HG02970 (cell line): Measurements from ENCODE around the gene AK3.

Experiments
- ATAC-seq: cut with Tn5 transposase; IDR thresholded peaks from one replicate; pipeline ENCODE4 v1.9.1; 2021; ENCODE audit warnings: mild to moderate bottlenecking, moderate library complexity, moderate number of reproducible peaks; ENCODE audit not compliant: unreplicated experiment, low FRiP score

Gene AK3

DNA sequence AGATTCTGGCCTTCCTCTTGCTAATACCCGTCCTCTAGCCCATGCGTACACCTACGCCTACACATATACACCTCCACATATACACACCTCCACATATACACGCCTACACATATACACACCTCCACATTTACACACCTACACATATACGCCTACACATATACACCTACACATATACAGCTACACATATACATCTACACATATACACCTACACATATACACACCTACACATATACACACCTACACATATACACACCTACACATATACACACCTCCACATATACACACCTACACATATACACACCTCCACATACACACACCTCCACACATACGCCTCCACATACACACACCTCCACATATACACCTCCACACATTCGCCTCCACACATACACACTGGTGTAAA lies 27.2 kb downstream of the AK3 start:
- ATAC-seq, result no peak

DNA sequence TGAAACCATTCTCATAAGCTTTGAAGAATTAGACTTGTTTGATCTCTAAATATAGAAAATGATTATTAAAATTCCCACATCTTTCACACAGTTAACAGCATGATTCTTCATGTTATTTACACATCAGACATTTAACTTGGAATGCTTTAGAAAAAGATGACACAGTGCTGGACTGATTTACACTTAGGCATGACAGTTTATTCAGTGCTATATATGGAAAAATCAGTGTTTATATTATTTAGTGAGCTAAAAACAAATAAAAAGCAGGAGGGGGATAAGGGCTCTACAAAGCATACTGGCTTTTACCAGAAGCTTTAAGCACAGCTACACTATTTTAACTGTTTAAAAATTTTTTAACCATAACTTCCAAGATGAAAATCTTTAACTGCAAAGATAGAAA lies 31.6 kb downstream of the AK3 start:
- ATAC-seq, result no peak

DNA sequence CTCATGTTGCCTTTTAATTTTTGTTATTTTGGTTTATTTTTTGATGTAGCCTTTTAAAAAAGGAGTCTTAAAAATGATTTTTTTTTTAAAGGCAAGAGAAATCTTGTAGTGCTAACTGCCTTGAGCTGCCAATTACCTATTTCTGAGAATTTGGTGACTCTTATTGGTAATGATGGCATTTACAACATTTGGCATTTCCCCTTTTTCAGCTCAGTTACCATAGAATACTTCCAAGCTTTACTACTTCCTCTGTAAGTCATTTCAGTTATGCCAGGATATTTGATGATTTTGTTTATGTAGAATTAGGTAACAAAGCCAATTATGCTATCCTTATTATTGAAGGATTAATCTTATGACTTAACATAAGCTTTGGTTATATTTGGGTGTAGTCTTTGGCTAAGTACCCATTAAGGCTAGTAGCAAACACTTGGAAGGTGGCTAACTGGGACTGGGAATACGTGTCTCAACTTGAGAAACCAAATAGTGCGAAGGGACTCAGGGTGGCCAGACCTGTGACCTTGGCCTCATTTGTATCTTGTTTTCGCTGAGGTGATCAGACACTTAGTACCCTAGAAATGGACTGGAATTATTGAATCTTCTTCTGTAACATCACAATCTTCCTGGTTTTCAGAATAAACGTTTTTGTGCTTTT lies 33.9 kb downstream of the AK3 start:
- no peak for ATAC-seq

DNA sequence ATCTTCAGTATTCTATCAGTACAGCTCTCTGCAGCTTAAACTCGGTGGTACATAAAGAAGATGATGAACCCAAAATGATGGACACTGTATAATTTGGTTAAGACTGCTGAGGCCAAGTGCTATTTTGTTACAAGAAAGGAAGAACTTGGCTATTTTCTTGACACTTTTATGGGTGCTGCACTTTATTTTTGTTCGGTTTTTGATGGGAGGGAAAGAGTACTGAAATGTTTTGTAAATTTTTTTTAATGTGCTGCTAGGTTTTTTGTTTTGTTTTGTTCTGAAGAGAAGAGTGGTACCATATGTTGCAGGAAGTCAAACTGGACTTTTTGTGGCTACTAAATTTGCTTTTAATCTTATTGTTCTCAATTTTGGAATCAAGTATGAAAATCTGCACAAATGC lies 35.0 kb downstream of the AK3 start:
- ATAC-seq, result no peak

DNA sequence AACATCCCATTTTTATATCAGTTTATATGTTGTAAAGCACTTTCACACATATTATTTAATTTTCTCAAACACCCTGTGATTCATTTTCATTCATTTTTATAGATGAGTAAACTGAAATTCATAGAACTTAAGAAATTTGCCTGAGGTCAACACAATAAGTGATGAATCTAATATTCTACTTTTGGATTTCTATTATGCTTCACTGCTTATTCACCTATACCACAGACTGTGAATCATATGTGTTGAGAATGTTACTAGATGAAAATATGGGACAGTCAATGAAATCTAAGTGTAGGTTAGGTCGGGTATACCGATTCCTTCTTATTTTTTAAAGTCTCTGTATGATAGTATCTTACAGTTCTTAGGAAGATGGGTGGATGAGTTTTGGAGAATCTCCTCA lies 36.9 kb downstream of the AK3 start:
- no peak for ATAC-seq

DNA sequence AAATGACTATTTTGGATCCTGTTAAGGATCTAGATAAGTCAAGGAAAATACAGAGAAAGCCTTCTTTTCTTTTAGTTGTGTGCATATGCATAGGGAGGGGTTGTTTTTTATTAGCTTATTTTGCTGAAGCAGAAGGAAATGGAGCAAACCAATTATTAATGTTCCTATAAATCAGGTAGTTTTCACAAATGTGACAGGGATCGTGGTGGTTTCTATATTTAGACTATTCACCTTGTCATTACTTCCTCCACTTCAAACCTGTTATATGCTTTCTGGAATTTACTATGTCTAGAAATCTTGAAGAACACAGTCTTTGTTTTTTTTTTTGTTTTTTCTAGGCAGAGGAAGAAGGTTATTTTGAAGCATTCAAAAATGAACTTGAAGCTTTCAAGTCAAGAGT lies 39.5 kb downstream of the AK3 start:
- ATAC-seq, result no peak

DNA sequence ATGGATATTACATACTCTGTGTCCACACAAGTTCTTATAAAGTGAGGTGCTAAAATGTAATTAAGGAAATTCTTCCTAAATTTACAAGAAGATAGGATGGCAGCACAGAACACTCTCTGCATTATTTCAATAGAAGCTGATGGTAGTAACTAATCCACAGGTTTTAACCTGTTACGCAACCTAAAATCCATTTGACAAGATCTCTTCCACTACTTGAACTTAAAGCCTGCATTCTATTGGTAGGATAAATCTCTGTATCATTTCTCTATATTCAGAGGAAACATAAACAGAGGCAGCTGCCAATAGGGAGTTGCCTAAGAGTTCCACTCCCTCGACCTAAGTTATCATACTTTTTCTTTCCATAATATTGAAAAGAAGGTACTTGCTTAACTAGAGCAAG lies 40.1 kb downstream of the AK3 start:
- no peak for ATAC-seq

DNA sequence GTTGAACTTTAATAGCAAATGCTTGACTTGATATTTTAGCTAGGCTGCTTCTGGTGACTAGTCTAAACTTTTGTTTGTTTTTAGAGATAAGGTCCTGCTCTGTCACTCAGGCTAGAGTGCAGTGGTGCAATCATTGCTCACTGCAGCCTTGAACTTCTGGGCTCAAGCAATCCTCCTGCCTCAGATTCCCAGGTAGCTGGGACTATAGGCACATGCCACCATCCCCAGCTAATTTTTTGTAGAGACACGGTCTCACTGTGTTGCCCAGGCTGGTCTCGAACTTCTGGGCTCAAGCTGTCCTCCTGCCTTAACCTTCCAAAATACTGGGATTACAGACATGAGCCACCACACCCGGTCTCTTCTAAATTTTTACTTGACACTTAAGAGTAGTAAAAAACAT lies 40.9 kb downstream of the AK3 start:
- ATAC-seq, result no peak

DNA sequence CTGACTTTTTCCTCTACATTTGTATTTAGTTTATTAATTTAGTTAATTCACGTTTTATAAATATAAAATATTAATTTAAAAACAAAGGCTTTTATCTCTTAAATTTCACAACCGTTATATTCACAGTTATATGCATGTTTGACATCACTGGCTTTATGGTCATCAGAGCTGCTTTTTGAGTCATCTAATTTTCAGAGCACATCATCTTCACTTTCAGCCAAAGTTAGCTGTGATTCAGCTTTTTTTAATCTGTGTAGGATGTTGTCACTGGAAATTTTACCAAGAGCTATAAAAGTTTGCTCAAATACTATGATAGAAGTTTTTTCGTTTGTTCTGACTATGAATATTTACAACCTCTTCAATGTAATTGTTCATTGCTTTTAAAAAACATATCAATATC lies 49.2 kb downstream of the AK3 start:
- no peak for ATAC-seq

DNA sequence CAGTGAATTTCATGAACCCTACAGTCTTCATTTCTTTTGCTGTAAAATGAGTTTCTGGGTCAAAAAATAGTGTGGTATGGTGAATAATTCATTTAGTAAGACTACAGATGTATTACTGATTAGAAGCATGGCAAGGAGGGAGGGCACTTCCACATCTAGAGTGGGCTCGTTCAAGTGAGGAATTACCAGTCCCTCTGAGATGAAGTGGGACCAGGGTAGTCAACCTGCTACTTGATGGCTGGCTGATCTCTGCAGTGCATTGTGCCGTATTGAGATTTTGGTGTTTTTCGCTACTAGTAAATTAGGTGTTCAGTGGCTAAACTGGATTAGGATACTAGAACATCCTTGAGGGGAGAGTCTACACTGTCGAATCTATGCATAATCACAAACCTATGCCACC lies 50.9 kb downstream of the AK3 start:
- no peak for ATAC-seq

DNA sequence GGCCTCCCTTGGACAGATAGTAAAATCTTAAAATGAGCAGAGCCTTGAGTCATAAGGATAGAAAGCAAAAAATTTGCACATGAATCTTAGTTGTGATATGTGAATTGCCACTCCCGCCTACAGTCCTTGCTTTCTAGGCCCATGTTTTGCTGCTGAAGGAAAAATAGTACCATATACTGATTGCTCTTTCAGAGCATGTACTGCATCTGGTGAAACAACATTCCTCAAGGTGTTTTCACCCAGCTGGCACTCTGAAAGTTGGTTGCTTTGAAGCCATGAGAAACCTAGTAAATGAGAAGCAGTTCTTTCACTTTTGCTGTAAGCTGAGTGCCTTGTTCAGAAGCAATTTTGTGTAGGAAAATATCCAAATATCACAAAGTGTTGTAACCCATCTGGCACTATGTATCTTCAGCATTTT lies 51.3 kb downstream of the AK3 start:
- ATAC-seq, result no peak

DNA sequence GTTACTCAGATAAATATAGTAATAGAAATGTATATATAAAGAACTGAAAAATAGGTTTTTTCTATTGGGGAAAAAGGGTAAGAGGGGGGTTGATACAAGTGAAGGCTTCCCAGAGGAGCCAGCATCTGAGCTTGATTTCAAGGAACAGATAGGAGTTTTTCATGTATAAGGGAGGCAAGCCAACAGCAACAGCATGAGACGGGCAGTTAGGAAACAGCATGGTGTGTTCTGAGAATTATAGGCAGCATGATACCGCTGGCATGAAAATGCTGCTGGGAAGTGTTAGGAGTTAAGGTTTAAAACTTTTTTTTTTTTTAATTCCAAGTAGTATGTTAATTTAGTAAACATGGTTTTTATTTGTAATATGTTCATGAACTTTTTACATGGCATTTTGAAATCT lies 52.0 kb downstream of the AK3 start:
- ATAC-seq, result no peak

DNA sequence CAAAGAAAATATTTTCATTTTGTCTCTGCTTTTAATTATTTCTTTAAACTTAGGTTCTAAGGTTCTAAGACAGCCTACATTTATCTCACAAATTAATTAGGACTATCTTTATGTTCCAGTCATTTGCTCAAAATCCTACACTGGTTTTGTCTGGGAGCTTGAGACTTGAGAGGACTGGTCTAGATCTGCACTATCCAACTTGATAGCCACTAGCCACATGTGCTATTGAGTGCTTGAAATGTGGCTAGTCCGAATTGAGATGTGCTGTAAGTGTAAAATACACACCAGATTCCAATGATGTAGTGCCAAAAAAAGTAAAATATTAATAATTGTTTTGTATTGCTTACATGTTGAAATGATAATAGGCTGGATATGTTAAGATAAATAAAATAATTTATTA lies 54.4 kb downstream of the AK3 start:
- no peak for ATAC-seq

DNA sequence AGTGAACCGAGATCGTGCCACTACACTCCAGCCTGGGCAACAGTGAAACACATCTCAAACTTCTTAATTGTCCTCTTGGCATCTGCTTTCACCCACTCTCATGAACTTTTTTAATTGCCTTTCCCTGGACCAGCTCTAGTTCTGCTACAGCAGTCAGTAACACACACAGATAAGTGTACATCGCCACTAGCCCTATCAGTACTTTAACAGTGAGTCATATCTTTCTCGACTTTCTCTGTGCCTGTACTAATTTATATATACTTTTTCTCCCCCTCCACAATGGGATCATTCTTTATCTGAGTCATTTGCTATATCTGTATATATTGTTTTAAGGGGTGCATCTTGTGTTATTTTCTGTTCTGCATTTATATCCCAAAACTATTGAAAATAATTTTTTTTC lies 54.9 kb downstream of the AK3 start:
- no peak for ATAC-seq

DNA sequence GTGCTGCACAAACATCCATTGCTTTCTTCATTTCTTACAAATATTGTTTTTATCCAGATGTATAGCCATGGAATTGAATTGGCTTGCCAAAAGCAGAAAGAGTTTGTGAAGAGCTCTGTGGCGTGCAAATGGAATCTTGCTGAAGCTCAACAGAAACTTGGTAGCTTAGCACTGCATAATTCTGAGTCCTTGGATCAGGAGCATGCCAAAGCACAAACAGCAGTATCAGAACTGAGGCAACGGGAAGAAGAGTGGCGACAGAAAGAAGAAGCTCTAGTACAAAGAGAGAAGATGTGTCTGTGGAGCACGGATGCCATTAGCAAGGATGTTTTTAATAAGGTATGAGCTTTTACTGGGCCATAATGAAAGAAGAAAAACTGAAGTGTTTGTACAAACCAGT lies 56.2 kb downstream of the AK3 start:
- ATAC-seq, result no peak

DNA sequence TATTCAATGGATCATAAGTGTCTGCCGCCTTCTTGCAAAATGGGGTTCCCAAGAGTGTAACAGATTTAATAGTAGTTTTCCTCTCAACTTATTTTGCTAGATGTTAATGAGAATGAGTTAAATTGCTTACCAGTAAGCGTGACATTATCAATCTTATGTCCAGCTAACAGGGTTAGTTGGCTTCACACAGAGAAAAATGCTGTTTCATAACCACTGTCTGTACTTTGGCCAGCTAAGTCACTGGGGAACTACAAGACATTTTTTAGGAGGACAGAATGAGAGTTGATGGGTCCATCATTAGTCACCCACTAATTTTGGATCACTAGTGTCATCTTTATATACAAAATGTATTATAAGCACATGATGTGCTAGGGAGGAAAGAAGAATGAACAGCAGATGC lies 60.3 kb downstream of the AK3 start:
- ATAC-seq, result no peak

DNA sequence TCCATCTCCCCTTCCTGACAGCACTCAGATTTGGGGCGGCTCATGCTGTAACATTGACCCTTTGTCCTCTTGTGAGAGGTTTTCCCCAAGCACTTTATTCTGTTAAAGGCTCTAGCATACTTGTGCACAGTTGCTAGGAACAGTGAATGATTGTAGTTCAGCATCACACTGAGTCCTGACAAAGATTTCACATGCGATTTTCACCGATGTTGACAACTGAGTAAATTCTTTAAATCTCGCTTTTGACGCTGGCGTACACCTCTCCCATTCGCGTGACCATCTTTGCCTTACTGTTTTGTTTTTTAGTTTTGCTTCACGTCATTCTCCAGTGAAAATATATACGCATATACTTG lies 60.9 kb downstream of the AK3 start:
- ATAC-seq, result no peak

DNA sequence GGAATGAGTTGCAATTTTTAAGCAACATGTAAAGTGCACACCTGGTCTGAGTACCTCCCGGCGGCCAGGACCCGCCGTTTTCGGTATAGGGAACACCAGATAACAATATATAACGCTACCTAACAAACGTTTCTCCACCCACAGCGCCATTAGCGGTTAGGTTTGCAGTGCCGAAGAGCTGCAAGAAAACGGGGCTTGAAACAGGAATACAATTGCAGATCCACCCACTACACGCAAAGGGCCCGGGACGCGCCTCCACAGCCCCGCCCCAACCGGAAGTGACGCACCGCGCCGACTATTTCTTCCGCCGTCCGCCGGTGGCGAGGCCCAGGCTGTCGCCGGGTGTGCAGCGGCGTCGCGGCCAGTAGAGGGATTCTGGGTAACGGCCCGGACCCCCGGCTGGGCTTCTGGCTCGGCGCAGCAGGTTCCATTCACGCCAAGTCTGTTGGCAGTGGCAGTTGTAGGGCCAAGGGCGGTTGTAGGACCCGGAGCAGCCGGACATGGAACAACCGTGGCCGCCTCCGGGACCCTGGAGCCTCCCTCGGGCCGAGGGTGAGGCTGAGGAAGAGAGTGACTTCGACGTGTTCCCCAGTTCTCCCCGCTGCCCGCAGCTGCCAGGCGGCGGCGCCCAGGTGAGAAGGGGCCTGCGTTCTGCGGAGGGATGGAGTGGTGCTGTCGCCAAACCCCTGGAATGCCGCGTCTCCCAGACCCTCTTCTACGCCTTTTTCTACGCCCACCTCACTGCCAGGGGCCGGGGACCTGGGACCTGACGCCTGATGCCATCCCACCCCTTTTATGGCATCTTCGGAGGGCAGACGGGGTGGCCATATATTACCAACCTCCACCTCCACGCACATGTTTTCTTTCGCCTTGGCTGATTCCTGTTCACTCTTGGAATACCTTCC lies 61.5 kb downstream of the AK3 start, which contains the start of gene CDC37L1:
Gene CDC37L1 (plus strand): TSS at position 302 of the 905 bp plus-strand sequence. CDS start 199 bp downstream, at position 501.
- peak; percentile 95 for ATAC-seq

DNA sequence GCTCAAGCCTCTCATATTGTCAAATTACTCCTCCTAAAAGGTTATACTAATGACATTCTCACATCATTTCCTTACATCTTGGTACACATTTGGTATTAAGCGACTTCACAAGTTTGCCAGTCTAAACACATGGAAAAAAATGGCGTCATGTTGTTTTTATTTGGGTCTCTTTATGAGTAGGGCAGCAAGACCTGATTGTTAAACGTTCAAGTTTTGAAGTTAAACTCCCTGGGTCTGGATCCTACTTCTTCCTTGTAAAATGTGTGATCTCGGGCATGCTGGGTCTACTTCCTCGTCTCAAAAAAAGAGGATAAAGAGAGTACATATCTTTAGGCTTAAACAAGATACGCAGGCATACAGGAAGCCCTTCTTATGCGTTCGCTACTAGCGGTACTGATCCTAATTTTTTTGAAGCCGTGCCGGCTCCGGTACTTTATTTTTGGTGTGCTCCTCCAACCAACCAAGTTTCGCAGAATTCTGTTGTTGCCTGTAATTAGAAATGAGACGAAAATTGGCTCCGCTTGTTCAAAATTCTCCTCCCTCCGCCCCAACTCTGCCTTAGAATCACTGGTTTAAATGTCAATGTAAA lies 62.2 kb downstream of the AK3 start:
- ATAC-seq, result no peak

DNA sequence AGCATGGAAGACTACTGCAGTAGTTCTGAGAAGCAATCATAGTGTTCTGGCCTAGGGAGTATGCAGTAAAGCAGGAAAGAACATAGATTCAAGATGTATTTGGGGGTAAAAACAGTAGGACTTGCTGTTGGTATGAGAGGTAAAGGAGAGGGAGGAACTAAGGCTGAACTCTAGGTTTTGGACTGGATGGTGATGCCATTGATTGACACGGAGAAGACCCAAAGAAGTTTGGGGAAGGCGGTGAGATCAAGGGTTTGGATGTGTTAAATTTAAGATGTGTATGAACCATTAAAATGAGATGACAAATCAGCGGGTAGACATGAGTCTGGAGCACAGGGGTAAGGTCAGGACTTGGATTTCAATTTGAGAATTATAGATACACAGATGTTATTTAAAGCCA lies 63.6 kb downstream of the AK3 start:
- ATAC-seq, result no peak

DNA sequence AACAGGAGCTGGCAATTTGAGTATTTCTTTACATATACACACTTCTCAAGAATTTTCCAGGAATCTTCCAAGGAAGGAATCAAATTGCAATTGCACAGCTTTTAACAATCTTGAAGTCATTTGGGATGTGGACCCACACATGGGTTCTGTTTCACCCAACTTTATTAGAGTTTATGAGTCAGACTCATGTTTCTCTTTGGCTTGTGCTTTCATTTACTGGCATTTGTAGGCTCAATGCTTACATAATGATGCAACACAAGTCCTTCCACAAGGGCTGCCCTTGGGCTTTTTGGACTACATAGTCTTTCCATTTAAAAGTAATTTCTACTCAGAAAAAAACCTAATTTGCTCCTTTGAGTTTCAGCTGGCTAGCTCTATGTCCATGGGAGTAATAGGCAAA lies 66.2 kb downstream of the AK3 start:
- no peak for ATAC-seq

DNA sequence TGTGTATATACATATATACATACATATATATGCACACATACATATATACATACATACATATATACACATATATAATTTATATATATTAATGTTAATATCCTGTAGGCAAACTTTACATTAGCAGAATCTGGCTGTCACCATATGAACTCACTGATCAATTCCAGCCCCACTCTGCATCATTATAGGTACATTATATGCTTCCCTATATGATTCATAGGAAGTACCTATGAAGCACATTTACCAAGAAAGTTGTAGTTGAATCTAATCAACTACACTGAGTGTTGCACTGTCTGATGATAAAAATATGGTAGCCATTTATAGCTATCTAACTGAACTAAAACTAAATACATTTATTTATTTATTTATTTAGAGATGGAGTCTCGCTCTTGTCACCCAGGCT lies 69.3 kb downstream of the AK3 start:
- ATAC-seq, result no peak
